HG03565 (cell line): ENCODE data around the gene SACS.
"Not testable (repeated sequence)": the region's sequence is repeated elsewhere in the genome, so short reads cannot be mapped to it uniquely, and the experiment has no call there.

Experiments
- ATAC-seq: cut with Tn5 transposase; IDR thresholded peaks from one replicate; pipeline ENCODE4 v1.9.1; 2021; ENCODE audit warnings: mild to moderate bottlenecking, moderate library complexity; ENCODE audit not compliant: unreplicated experiment

SACS gene

DNA sequence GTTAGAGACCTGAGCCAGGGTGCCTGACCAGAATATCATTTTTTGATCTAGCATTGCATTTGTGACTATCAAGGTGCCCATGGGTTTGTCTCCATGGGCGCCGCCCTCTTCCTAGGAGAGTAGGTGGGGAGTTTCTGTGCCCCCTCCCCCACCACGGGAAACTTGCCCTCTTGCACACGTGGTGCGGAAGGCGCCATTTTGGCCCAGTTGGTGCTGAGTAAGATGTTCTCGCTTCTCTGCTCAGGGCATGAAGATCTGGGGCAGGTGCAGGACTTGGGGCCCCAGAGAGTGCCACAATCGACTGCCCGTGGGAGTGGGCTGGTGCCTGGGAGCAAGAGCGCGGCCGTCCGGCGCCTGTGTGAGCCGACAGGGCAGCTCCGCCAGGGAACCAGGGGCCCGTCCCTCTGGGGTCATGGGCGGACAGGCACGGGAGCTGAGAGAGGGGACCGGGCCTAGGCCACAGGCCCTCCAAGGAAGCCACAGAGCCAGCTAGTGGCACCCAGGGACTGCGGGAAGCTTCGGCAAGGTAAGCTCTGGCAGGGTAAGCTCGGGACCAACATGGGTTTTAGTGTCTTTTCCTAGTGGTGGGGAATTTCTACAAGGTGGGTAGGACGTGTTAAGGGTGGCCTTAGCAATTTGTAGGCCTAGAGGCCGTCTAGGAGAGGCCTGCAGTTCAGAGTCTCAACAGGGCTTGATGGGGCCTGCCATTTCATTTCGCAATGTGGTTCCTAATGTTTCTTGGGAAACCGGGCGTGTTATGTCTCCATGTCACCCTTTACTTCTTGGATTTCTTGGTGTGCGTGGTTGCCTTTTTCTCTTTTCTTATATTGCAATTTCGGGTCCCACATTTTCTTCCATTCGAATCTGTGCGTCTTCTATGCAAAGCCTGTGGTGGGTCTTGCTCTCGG is 14.5 kb downstream of the SACS start:
- no peak for ATAC-seq

- ATAC-seq: no peak
These were observed 18.8 kb downstream of the SACS start for GRCh38 chr13:23414682-23415081.

DNA sequence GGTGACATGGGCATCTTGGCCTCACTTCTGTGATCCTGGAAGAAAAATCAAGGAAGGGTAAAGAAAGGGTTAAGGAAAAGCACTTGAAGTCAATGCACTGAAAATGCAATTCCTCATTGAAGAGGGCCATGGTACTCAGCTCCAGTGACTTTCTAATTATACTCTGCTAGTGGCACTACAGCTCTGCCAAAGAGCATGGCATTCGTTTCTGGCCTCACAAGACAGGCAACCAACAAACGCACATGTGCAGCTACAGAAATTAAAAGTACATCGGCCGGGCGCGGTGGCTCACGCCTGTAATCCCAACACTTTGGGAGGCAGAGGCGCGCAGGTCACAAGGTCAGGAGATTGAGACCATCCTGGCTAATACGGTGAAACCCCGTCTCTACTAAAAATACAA is 21.8 kb downstream of the SACS start:
- ATAC-seq: no peak

- no peak for ATAC-seq
These were observed 22.3 kb downstream of the SACS start for GRCh38 chr13:23411220-23411619.

DNA sequence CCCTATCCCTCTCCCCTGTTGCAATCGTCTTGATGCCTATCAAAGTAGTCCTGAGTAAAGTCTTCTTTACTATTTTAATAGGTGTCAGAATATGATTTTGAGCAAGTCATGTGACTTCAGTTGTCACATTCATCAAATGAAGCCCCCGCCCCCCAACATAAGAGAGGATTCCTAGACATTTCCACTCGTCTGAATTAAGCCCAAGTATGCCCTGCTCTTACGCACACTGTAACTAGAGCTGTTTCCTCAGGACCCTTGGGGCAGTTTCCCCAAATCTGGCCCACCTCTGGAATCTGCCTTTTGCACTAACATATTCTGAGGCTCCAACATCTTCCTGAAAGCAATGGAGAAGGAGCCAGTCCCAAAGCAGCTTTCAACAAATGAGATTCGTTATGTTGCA is 25.5 kb downstream of the SACS start:
- ATAC-seq: no peak

GRCh38 chr13:23401156-23401555 is 32.3 kb downstream of the SACS start:
- ATAC-seq: not testable (repeated sequence)

DNA sequence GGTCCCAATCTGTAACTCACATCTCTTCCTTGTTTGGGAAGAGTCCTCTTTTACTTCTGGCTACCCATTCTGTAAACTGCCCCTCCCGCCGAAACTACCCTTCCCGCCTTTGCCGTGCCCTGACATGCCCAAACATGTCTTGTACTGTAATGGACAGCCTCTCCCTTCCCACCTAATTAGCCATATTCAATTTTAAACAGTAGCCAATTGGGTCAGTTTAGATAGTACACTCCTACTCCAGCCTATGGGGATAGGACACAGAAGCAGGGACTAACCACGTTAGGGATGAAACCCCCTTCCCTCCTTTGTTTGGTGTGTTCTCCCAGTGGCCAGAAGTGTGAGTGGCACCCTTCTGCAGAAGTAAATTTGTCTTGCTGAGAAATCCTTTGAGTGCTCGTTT is 34.2 kb downstream of the SACS start:
- ATAC-seq: no peak

DNA sequence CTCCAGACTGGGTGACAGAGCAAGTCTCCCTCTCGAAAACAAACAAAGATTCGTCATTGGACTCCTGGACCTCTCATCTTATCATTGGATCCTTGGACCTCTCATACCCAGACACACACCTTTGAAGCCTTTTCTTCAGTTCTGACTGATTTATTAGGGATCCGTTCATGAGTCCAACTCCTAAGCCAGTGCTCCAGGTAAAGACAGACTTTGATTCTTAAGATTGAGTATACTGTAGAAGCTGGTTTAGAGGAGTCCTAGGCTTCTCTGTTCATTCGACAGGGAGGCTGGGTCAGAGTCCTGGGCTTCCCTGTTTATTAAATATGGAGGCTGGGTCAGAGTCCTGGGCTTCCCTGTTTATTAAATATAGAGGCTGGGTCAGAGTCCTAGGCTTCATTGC is 38.7 kb downstream of the SACS start:
- no peak for ATAC-seq

GRCh38 chr13:23392925-23393645 is 40.4 kb downstream of the SACS start:
- ATAC-seq: no peak

- no peak for ATAC-seq
These were observed 41.2 kb downstream of the SACS start for GRCh38 chr13:23392313-23392712.

GRCh38 chr13:23391752-23392151 is 41.8 kb downstream of the SACS start:
- no peak for ATAC-seq

DNA sequence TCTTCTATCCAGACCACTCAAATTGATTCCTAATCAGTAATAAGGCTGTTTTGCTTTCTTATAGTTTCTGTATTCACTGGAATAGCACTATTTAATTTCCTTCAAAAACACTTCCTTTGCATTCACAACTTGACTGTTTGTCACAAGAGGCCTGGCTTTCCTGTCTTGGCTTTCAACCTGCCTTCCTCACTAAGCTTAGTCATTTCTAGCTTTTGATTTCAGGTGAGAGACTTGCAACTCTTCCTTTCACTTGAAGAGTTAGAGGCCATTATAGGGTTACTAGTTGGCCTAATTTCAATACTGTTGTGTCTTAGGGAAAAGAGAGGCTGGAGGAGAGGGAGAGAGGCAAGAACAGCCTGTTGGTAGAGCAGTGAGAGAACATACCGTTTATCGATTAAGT is 47.0 kb downstream of the SACS start:
- peak; percentile 64 for ATAC-seq

DNA sequence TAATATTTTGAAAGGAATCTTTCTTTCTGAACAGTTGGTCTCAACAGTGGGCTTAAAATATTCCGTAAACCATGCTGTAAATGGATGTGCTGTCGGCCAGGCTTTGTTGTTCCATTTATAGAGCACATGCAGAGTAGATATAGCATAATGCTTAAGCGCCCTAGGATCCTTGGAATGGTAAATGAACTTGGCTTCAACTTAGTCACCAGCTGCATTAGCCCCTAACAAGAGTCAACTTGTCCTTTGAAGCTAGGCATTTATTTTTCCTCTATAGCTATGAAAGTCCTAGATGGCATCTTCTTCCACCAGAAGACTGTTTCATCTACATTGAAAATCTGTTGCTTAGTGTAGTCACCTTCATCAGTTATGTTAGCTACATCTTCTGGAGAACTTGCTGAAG is 47.6 kb downstream of the SACS start:
- no peak for ATAC-seq

GRCh38 chr13:23384111-23384510 is 49.4 kb downstream of the SACS start:
- ATAC-seq: peak; percentile 88

- no peak for ATAC-seq
These were observed 50.4 kb downstream of the SACS start for GRCh38 chr13:23383151-23383550.

DNA sequence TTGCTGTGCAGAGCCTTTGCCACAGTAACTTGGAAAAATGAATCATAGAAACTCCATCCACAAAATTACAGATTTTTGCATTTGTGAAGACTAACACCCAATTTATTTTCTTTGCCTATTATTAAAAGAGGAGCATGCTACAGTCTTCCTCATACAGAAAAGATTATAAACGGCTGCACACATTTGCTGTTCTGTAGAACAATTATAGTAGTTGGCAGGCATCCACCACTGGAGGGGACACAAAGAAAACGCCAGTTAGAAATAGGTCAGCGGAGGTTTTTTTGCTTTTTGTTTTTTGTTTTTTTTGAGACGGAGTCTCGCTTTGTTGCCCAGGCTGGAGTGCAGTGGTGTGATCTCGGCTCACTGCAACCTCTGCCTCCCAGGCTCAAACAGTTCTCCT is 51.6 kb downstream of the SACS start:
- no peak for ATAC-seq

DNA sequence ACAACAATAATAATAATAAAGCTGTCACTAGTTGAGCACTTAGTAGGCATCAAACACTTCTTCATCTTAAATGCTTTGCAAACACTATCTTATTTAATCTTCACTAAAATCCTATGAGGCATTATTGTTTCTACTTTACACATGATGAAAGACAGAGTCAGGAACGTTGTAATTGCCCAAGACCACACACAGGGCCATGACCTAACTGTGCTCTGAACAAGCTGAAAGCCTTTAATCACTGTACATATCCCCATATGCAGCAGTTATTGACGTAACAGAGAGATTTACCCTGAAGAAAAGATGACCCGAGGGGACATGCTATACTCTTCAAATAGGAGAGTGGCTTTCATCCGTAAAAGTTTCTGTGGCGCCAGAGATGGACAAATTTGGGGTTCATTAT is 53.0 kb downstream of the SACS start:
- ATAC-seq: no peak

DNA sequence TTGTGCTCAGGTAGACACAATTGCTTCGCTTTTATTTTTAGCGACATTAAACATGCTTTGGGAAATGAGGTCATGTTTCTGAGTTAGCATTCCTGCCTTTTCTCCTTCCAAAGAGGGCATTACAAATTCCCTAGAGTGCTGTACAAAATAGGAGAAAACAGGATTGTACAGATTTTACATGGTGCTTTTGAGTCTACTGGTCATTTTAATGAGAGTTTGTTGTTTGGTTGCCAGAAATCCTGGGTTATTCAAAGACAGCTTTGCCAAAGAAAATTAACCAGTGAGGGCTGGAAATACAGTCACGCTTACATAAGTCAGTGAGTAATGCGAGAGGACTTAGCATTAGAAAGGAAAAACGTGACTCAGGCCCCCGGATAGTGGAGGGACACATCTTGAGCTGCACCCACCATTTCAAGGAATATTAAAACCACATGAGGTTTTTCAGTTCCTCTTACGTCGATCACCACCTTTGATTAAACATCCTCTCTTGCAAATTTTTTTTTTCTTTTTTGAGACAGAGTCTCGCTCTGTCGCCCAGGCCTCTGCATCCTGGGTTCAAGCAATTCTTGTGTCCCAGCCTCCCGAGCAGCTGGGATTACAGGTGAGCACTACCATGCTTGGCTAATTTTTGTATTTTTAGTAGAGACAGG is 55.4 kb downstream of the SACS start:
- peak; percentile 29 for ATAC-seq

DNA sequence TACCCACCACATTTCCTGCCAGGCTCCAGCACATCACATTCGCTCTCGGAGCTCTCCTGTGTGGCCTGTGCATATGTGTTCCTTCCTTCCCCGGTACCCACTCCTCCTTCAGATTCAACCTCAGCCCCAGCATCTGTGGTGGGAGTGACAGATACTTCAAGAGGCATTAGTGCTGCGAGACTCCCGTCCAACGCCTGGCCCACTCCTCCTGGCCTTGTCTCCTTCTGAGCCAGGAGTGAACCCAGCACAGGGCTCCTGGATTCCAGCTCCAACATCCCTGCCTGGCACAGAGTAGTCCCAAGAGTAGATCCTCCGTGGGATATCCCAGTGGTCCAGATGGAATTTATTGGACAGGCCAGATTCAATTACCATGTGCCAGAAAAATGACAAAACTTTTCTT is 55.9 kb downstream of the SACS start:
- no peak for ATAC-seq

- peak; percentile 56 for ATAC-seq
These were observed 58.2 kb downstream of the SACS start for GRCh38 chr13:23375001-23375971.
